Astrocyte of the spinal cord (primary cell): ENCODE data around the gene CSK.
A peak's percentile ranks its signal among the peaks of the same experiment; 100 is the strongest.

ENCODE experiments used
- DNase-seq: peaks from one replicate; pipeline ENCODE4 v3.0.0; 2011; ENCODE audit warnings: low read depth, low spot score
- H3K4me3 ChIP-seq: 2 replicates; pipeline ENCODE4 v1.5.1; 2011; ENCODE audit warnings: low read depth, mild to moderate bottlenecking, low read length, moderate library complexity
- CTCF ChIP-seq: IDR thresholded peaks from 2 replicates; pipeline ENCODE4 v1.5.1; 2012; ENCODE audit warnings: low read depth, mild to moderate bottlenecking, low read length, inconsistent platforms
- in situ Hi-C: cut with HindIII; loops from 2 replicates; pipeline ENCODE4 v1.10.0; 2017; ENCODE audit warnings: low sequenced_read_pairs

CSK gene

GRCh38 chr15:74794248-74794969, 12.5 kb downstream of the CSK start:
- TF ChIP-seq CTCF: no peak
- H3K4me3 ChIP-seq: no peak overlapping the region
- in situ Hi-C loops: no loop called here
- DNase-seq: no peak

- in situ Hi-C loops: no loop called here
- no peak for TF ChIP-seq CTCF
- no peak overlapping the region for H3K4me3 ChIP-seq
- no peak for DNase-seq
Observed at GRCh38 chr15:74794970-74795349, 13.1 kb downstream of the CSK start.

- in situ Hi-C loops: no loop called here
Observed at GRCh38 chr15:74795966-74796625, 14.2 kb downstream of the CSK start.

GRCh38 chr15:74798388-74799254, 16.7 kb downstream of the CSK start:
- no peak for TF ChIP-seq CTCF
- no peak for DNase-seq
- in situ Hi-C loops: no loop called here
- H3K4me3 ChIP-seq: no peak overlapping the region

More at GRCh38 chr15:74795966-74796625, 14.2 kb downstream of the CSK start:
- no peak overlapping the region for H3K4me3 ChIP-seq
- TF ChIP-seq CTCF: no peak
- no peak for DNase-seq

- in situ Hi-C loops: no loop called here
- no peak for DNase-seq
- no peak for TF ChIP-seq CTCF
Observed at GRCh38 chr15:74799255-74799855, 17.5 kb downstream of the CSK start.

GRCh38 chr15:74799856-74800558, 18.1 kb downstream of the CSK start:
- no peak overlapping the region for H3K4me3 ChIP-seq
- in situ Hi-C loops: no loop called here
- DNase-seq: peak; percentile 39
- peak; percentile 97 for TF ChIP-seq CTCF

More at GRCh38 chr15:74799255-74799855, 17.5 kb downstream of the CSK start:
- no peak overlapping the region for H3K4me3 ChIP-seq
